H1 (cell line): ENCODE data around the gene CD247. TPM values are rescaled to one million over a fixed set of nuclear protein-coding genes. Genes with fewer than 3 reads are reported as not detected.

Experiments
- CTCF ChIA-PET: fragments of 300-600 bp; sonication (Branson Sonifier 250); formaldehyde crosslinking; loops from one replicate; lab custom pipeline; 2021; ENCODE audit not compliant: partially characterized antibody; lab: Charles Lee
- POLR2A ChIA-PET: fragments of 300-600 bp; sonication (Branson Sonifier 250); formaldehyde crosslinking; loops from one replicate; lab custom pipeline; 2021; ENCODE audit warnings: inconsistent platforms; ENCODE audit not compliant: partially characterized antibody; lab: Charles Lee
- DNase-seq, 2 experiments: peaks; one replicate each; pipeline versions ENCODE4 v3.0.0 to v3.0.0-alpha.2; 2010 to 2022; ENCODE audit warnings: low spot score in 2 of 2, low read depth in 1 of 2, mixed read lengths in 1 of 2
- FAIRE-seq: peaks from 2 replicates; lab custom pipeline; 2011; peaks lifted over from hg19 to GRCh38; lab: Jason Lieb, UNC
- H2AFZ ChIP-seq: 2 replicates; pipeline ENCODE4 v1.8.1; 2012; ENCODE audit warnings: low read length, inconsistent platforms
- H2AK5ac ChIP-seq: 2 replicates; pipeline ENCODE4 v1.6.1; 2013; ENCODE audit warnings: low read depth, low read length
- H2BK120ac ChIP-seq: replicated peaks from 2 replicates; pipeline ENCODE3; 2013; ENCODE audit warnings: low read depth, low read length, inconsistent platforms
- H2BK12ac ChIP-seq: 2 replicates; pipeline ENCODE4 v1.6.1; 2013; ENCODE audit warnings: low read depth, low read length
- H2BK15ac ChIP-seq: 2 replicates; pipeline ENCODE4 v1.6.1; 2013; ENCODE audit warnings: low read length
- H2BK20ac ChIP-seq: 2 replicates; pipeline ENCODE4 v1.6.1; 2013; ENCODE audit warnings: low read length
- H2BK5ac ChIP-seq: 2 replicates; pipeline ENCODE4 v1.6.1; 2013; ENCODE audit warnings: low read depth, low read length
- H3K14ac ChIP-seq: 2 replicates; pipeline ENCODE4 v1.6.1; 2013; ENCODE audit warnings: inconsistent platforms; ENCODE audit not compliant: insufficient read length
- H3K18ac ChIP-seq: 2 replicates; pipeline ENCODE4 v1.6.1; 2013; ENCODE audit warnings: low read length; ENCODE audit errors: extremely low read depth
- H3K23ac ChIP-seq: 2 replicates; pipeline ENCODE4 v1.6.1; 2013; ENCODE audit warnings: inconsistent platforms; ENCODE audit not compliant: insufficient read length
- H3K23me2 ChIP-seq: 2 replicates; pipeline ENCODE4 v1.6.1; 2013; ENCODE audit warnings: low read depth, low read length
- H3K27ac ChIP-seq: 2 replicates; pipeline ENCODE4 v1.6.1; 2011; ENCODE audit warnings: low read depth, low read length, inconsistent platforms
- H3K27me3 ChIP-seq, 4 experiments: replicated peaks in 1 of 4; 1 replicate in 1 of 4; 2 replicates in 3 of 4; pipeline versions ENCODE4 v1.6.1 to v1.8.1; 2011 to 2013; ENCODE audit warnings: low read length in 3 of 4, mild to moderate bottlenecking in 3 of 4, inconsistent platforms in 2 of 4, mixed read lengths in 2 of 4, moderate library complexity in 1 of 4; ENCODE audit not compliant: control insufficient read depth in 3 of 4, insufficient read depth in 3 of 4; ENCODE audit errors: extremely low read depth in 1 of 4
- H3K36me3 ChIP-seq, 4 experiments: 2 replicates each; pipeline versions ENCODE4 v1.6.1 to v1.8.1; 2011 to 2013; ENCODE audit warnings: mild to moderate bottlenecking in 4 of 4, low read length in 3 of 4, moderate library complexity in 2 of 4, control low read depth in 1 of 4, inconsistent platforms in 1 of 4; ENCODE audit not compliant: insufficient read depth in 4 of 4, control insufficient read depth in 2 of 4
- H3K4ac ChIP-seq: replicated peaks from 2 replicates; pipeline ENCODE3; 2013; ENCODE audit warnings: low read length, low read depth, mixed read lengths, inconsistent platforms; ENCODE audit not compliant: insufficient read length
- H3K4me1 ChIP-seq, 4 experiments: replicated peaks in 1 of 4; 1 replicate in 1 of 4; 2 replicates in 3 of 4; pipeline versions ENCODE4 v1.6.1 to v1.8.1; 2011 to 2013; ENCODE audit warnings: low read length in 3 of 4, inconsistent platforms in 2 of 4, mixed read lengths in 1 of 4; ENCODE audit not compliant: insufficient read depth in 4 of 4, control insufficient read depth in 3 of 4
- H3K4me2 ChIP-seq, 2 experiments: 2 replicates each; pipeline versions ENCODE4 v1.6.1 to v1.8.1; 2011 to 2013; ENCODE audit warnings: low read depth in 2 of 2, low read length in 2 of 2, control low read depth in 1 of 2, inconsistent platforms in 1 of 2, mild to moderate bottlenecking in 1 of 2; ENCODE audit not compliant: insufficient read depth in 1 of 2
- H3K4me3 ChIP-seq, 4 experiments: fragments of 200-600, 300-600 bp in 1 of 4; sonication (generic), shearing (Covaris generic), sonication (Bioruptor Twin) in 1 of 4; 2 replicates each; pipeline versions ENCODE4 v1.5.1 to v1.8.1; 2011 to 2016; ENCODE audit warnings: low read length in 4 of 4, low read depth in 3 of 4, control low read depth in 2 of 4, inconsistent platforms in 2 of 4, mild to moderate bottlenecking in 2 of 4, mixed read lengths in 1 of 4, moderate library complexity in 1 of 4; ENCODE audit not compliant: insufficient read depth in 2 of 4; ENCODE audit errors: extremely low read depth in 1 of 4
- H3K56ac ChIP-seq: replicated peaks from 2 replicates; pipeline ENCODE3; 2013; ENCODE audit warnings: low read depth, mild to moderate bottlenecking, mixed read lengths, low read length, inconsistent platforms; ENCODE audit not compliant: insufficient read length
- H3K79me1 ChIP-seq: 2 replicates; pipeline ENCODE4 v1.6.1; 2013; ENCODE audit warnings: low read depth, low read length, control low read depth
- H3K79me2 ChIP-seq, 2 experiments: 2 replicates each; pipeline versions ENCODE4 v1.6.1 to v1.8.1; 2012 to 2013; ENCODE audit warnings: low read length in 2 of 2, mild to moderate bottlenecking in 2 of 2, inconsistent platforms in 1 of 2; ENCODE audit not compliant: insufficient read depth in 2 of 2, control insufficient read depth in 1 of 2
- H3K9ac ChIP-seq, 4 experiments: replicated peaks in 1 of 4; 1 replicate in 1 of 4; 2 replicates in 3 of 4; pipeline versions ENCODE4 v1.6.1 to v1.8.1; 2011 to 2013; ENCODE audit warnings: low read depth in 3 of 4, low read length in 3 of 4, control low read depth in 2 of 4, mild to moderate bottlenecking in 2 of 4, moderate library complexity in 2 of 4, inconsistent platforms in 1 of 4; ENCODE audit errors: extremely low read depth in 1 of 4
- H3K9me3 ChIP-seq, 2 experiments: 2 replicates each; pipeline versions ENCODE4 v1.6.1 to v1.8.1; 2012 to 2013; ENCODE audit warnings: mild to moderate bottlenecking in 2 of 2, moderate library complexity in 2 of 2, control low read depth in 1 of 2, inconsistent platforms in 1 of 2, low read depth in 1 of 2, low read length in 1 of 2, mixed read lengths in 1 of 2; ENCODE audit not compliant: insufficient read depth in 2 of 2
- H4K20me1 ChIP-seq, 2 experiments: replicated peaks in 1 of 2; 2 replicates each; pipeline versions ENCODE3 to v1.8.1; 2011 to 2013; ENCODE audit warnings: inconsistent platforms in 2 of 2, low read length in 2 of 2, mild to moderate bottlenecking in 1 of 2; ENCODE audit not compliant: insufficient read depth in 2 of 2, control insufficient read depth in 1 of 2
- H4K5ac ChIP-seq: 2 replicates; pipeline ENCODE4 v1.6.1; 2013; ENCODE audit warnings: low read length, low read depth, mixed read lengths, inconsistent platforms; ENCODE audit not compliant: insufficient read length
- H4K8ac ChIP-seq: 2 replicates; pipeline ENCODE4 v1.8.0; 2013; ENCODE audit warnings: mild to moderate bottlenecking, moderate library complexity, low read length, inconsistent platforms; ENCODE audit not compliant: insufficient read depth; ENCODE audit errors: extremely low read depth
- H4K91ac ChIP-seq: replicated peaks from 2 replicates; pipeline ENCODE3; 2013; ENCODE audit warnings: low read length, mixed read lengths, inconsistent platforms; ENCODE audit not compliant: insufficient read length
- BACH1 ChIP-seq: IDR thresholded peaks from 2 replicates; pipeline ENCODE4 v1.6.1; 2012; ENCODE audit warnings: low read length, improper control_type of control experiment
- CTBP2 ChIP-seq: IDR thresholded peaks from 2 replicates; pipeline ENCODE4 v1.7.0; 2011; ENCODE audit warnings: borderline replicate concordance, mild to moderate bottlenecking, moderate library complexity, mixed read lengths, low read length; ENCODE audit not compliant: insufficient read depth, insufficient read length
- GABPA ChIP-seq: IDR thresholded peaks from 2 replicates; pipeline ENCODE4 v1.6.1; 2011; ENCODE audit warnings: mild to moderate bottlenecking, low read length, moderate library complexity, borderline replicate concordance; ENCODE audit not compliant: insufficient read depth
- WGBS, 2 experiments: shearing (Covaris generic) in 1 of 2; methylation state at CpG; one replicate each; pipeline versions ENCODE4 v1.1.6 to v1.1.7; 2013 to 2015; ENCODE audit warnings: low lambda C conversion rate in 2 of 2, mixed read lengths in 2 of 2, inconsistent platforms in 1 of 2, low coverage in 1 of 2, missing lambda C conversion rate in 1 of 2; ENCODE audit not compliant: insufficient replicate concordance in 2 of 2, insufficient coverage in 1 of 2, insufficient read length in 1 of 2; ENCODE audit errors: extremely low coverage in 1 of 2, missing lambda C conversion rate in 1 of 2; 5-methylcytosine and 5-hydroxymethylcytosine counted together
- polyA plus RNA-seq, 7 experiments: library from polyadenylated mRNA; depleted of rRNA in 3 of 7; stranded (reverse) in 5 of 7; unstranded in 2 of 7; fragments of >200 nt in 5 of 7; fragments of 200-250 nt in 2 of 7; gene quantifications; 1 replicate in 5 of 7; 2 replicates in 1 of 7; 4 replicates in 1 of 7; pipeline versions ENCODE4 v1.2.1 to v1.2.3, GENCODE V29; 2011 to 2013; ENCODE audit warnings: missing spikeins in 2 of 7, mixed read lengths in 2 of 7
- total RNA-seq: library from RNA; stranded (reverse); fragmentation: NEBNext Ultra II Directional; extraction: Animal tissue kit (Norgen Biotek cat#: 25700); gene quantifications from 2 replicates; pipeline ENCODE4 v1.2.1, GENCODE V29; 2021

The CD247 gene
- total and polyA plus RNA-seq, 2 of the 8 experiments (the other 6 are each of a cell fraction or from before 2014, with no cell fraction given) = 2.0 to 2.2 TPM

DNA sequence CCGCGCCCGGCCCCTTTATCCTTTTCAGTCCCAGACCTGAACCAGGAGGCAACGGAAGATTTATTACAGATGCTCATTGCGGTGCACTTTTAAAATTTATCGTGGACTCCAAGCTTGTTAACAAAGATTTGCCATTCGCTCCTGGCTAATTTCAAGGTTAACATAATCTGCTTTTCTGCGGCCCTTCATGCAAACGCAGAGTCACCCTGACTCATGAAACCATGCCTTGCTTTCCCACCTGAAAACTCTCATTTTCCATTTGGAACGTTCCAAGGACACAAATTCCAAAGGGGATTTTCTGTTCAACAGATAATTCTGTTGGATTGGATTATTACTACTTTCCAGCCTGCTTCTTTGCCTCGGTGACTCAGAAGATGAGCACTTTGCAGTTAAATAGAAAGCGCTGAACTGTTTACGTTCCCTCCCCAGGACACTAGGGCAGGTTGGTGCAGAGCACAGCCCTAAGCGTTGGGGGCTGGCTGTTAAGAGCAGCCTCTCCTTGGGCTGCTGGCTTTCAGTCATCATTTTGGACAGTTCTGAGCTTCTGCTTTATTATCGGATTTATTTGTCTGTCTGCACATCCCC is 51.1 kb downstream of the CD247 start:
- DNase-seq (no peak), FAIRE-seq (no peak)
- POLR2A ChIA-PET = no interaction called here
- 0 out of 2 replicates have a peak overlapping the region, but pooled peaks have one; percentile 22 for H3K18ac ChIP-seq
- no peak overlapping the region for H3K27ac ChIP-seq
- H3K9me3 ChIP-seq = no peaks in the 10 kb centered on the region
- H4K91ac ChIP-seq = no peak overlapping the region
- no peak overlapping the region for H3K14ac ChIP-seq
- H3K23me2 ChIP-seq = no peaks in the 10 kb centered on the region
- H2BK20ac ChIP-seq = no peak overlapping the region; the same call in 1 of the 2 replicates
- no peak overlapping the region for H2BK12ac ChIP-seq
- no peak overlapping the region for H3K23ac ChIP-seq
- H3K56ac ChIP-seq = no peak overlapping the region
- H2BK15ac ChIP-seq = no peak overlapping the region
- no peak overlapping the region for H3K4ac ChIP-seq
- peak overlapping the region; percentile 78; the same call in 1 of the 2 replicates for H2AFZ ChIP-seq
- no peaks in the 10 kb centered on the region for H4K20me1 ChIP-seq
- H3K4me3 ChIP-seq = no peak overlapping the region
- H4K5ac ChIP-seq = peak overlapping the region; percentile 44
- H3K79me1 ChIP-seq = no peaks in the 10 kb centered on the region
- 64% methylated on average over 15 of the region's 15 CpGs; no CpG with 5 or more reads in 1 of the 2 experiments for WGBS, 2 experiments
- H3K4me2 ChIP-seq = peak overlapping the region; percentile 55 to 56
- CTCF ChIA-PET = interaction anchor here (0.5 to 7.9 kb wide), 11 partner anchors 11 to 444 kb away, joined by 3 to 54 read pairs (median 3); no protein-coding TSS in a partner anchor
- no peak overlapping the region for H3K9ac ChIP-seq
- TF ChIP-seq CTBP2 (no peak), BACH1 (0 out of 2 replicates have a peak, but pooled peaks have one; percentile 30), GABPA (no peak)
- H3K36me3 ChIP-seq = no peaks in the 10 kb centered on the region
- no peak overlapping the region for H2BK5ac ChIP-seq
- H4K8ac ChIP-seq = peak overlapping the region; percentile 9; the same call in 1 of the 2 replicates
- H3K4me1 ChIP-seq = peaks cover 1 to 11% (median 6%) of the 10 kb centered on the region in 4 experiments; a peak in 5 of 7 replicates
- no peaks in the 10 kb centered on the region for H3K27me3 ChIP-seq
- no peak overlapping the region for H2AK5ac ChIP-seq
- no peak overlapping the region for H2BK120ac ChIP-seq
- no peaks in the 10 kb centered on the region for H3K79me2 ChIP-seq
